Stimulated activated CD8-positive, alpha-beta memory T cell treated with anti-CD3 and anti-CD28 coated beads, Interleukin-7, amount 100 ng/mL, for 24 hours (primary cell): ENCODE results near the gene KCNK4.

ENCODE experiments used
- DNase-seq: peaks from one replicate; pipeline ENCODE4 v3.0.0-alpha.2; 2020; ENCODE audit warnings: low read depth

The KCNK4 gene

DNA sequence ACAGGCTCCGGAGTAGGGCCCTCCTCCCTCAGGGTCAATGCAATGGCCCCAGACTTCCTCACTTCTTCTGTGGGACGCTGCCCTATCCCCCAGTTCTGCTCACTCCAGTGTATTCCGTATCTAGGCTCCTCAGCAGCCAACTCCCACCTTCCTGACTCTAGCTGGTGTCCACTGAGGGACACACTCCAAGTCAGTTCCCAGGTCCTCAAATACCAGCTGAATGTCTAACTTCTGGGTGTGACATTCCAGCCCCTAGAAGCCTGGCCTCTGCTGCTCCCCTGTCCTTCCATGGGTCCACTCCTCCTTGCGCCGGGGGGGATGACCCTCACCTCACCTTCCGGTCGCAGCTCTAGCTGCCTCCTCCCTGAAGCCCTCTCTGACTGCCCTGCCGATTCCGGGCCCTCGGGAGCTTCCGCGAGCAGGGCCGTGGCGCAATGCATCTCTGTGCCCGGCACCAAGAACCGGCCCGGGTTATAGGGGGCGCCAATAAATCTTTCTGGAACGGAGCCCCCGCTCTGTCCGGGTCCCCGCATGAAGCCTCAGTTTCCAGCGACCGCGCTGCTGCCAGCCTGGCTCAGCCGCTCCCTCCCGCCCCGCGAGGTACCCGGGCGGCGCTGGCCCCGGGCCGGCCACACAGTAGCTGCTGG lies 22.1 kb upstream of the KCNK4 start:
- DNase-seq: peak; percentile 26

DNA sequence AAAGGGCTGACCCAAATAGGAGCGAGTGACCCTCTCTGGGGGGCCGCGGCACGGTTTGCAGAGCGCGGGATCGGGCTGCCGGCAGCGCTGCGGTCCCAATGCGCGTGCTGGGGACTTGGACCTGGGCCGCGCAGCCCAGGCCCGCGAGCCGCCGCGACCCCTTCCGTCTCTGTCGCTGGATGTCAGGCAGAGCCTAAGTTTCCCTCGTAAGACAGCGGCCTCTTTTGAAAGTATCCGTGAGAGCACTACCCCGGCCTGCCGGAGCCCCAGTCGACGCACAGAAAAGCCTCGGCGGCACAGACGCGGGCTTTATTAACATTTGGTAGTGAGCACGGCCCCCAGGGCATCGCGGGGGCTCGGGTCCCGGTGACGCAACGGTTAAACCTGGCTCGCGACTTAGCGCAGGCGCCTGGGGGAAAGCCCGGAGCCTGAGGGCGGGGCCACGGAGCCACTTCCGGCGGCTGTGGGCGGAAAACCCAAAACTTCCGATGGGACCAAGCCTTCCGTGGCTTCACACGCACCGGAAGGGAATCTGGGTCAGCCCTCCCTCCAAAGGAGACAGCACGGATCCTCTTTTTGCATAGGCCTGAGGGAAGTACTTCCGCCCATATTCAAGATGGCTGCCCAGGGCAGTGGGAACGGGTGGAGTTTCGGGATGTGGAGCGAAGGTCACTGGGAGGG lies 21.4 kb upstream of the KCNK4 start:
- DNase-seq: peak; percentile 97

- no peak for DNase-seq
Measured at GRCh38 chr11:64275031-64275800, 15.9 kb upstream of the KCNK4 start.

GRCh38 chr11:64275841-64276240 lies 15.3 kb upstream of the KCNK4 start:
- no peak for DNase-seq

DNA sequence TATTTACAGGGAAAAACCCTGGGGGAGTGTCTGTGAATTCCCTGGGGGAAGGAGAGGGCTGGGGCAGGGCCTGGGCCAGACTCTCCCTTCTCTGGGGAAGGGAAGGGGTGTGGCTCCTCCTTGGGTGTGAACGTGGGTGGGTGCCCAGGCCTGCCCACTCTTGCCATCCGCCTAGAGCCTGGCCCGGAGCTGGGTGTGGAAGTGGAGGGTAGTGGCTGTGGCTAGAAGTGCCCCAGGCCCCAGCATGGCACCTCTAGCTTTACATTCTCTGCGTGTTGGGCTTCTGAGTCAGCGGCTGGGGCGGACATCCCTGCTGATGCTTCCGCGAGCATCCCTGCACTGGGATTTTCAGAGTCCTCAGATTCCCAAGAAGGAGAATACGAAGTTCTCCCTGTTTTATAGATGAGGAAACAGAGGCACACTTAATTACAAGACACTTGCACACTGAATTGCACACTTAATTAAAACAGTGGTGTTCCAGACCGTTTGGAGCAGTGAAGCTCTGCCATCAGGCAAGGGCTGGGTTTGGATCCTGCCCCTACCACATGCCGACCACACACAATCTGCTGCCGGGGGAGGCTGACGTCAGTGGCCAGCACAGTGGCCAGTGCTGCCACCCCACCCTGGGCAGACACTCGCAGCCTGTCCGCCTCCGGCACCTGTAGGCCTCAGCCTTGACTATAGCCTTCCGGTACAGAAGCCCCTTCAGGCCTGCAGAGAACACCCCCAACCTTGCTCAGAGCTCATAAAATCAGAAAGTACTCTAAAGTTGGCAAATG lies 14.3 kb upstream of the KCNK4 start:
- no peak for DNase-seq

DNA sequence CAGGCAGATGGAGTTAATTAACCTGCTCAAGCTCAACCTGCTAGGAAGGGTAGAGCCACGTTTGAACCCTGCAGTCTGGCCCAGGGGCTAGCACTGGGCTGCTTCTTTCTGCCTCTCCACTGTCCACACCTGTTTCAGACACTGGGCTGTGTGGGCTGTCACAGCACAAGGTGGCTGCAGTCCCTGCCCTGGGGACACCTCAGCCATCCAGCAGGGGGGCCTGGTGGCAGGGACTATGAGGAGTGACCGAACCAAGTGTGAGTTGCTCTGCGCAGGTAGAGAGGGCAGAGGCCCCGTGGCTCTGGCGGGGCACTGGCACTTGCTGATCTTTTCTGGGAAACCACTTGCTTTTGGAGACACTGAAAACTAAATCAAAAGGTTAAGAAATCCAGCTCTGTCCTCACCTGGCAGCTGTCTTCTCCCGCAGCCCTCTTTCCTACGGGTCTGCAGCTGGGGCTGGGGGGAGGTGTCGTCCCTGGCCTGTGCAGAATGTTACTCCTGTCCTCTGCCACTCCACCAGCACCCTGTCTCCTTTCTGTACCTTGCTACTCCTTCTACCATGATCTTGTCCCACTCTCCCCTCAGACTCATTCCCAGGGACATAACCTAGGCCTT lies 12.4 kb upstream of the KCNK4 start:
- DNase-seq: no peak

DNA sequence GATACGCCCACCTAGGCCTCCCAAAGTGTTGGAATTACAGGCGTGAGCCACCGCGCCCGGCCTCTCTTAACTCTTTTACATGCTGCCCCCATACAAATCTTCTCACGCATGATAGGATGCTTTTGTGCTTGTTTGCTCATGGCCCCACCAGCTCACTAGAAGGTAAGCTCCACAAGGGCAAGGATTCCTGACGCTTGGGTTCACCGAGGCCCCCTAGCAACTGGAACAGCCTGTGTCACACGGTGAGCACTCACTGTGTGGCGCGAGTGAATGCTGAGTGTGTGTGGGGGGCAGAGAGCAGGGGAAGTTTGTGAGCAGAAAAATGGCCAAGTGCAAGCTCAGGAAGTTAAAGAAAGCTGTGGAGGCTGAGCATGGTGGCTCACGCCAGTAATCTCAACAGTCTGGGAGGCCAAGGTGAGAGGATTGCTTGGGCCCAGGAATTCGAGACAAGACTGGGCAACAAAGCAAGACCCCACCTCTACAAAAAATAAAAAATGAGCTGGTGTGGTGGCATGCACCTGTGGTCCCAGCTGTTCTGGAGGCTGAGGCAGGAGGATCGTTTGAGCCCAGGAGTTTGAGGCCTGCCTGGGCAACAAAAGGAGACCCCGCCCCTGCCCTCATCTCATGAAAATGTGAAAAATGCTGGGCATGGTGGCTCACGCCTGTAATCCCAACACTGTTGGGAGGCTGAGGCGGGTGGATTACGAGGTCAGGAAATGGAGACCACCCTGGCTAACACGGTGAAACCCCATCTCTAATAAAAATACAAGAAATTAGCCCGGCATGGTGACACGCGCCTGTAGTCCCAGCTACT lies 8.9 kb upstream of the KCNK4 start:
- no peak for DNase-seq

DNA sequence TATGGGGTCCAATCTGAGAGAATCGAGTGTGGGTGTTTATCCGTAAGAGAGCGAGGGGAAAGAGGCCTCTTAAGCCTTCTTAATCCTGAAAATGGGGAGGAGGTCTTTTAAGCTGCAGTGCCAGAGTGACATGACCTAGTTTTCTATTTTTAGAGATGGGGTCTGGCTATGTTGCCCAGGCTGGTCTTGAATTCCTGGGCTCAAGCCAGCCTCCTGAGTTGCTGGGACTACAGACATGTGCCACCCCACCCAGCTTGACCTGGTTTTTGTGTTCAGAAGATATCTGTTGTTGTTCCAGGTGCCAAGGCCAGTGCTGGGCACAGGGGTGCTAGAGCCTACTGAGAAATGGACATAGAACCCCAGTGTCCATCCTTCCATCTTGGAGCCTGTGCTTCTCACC lies 8.0 kb upstream of the KCNK4 start:
- DNase-seq: no peak

DNA sequence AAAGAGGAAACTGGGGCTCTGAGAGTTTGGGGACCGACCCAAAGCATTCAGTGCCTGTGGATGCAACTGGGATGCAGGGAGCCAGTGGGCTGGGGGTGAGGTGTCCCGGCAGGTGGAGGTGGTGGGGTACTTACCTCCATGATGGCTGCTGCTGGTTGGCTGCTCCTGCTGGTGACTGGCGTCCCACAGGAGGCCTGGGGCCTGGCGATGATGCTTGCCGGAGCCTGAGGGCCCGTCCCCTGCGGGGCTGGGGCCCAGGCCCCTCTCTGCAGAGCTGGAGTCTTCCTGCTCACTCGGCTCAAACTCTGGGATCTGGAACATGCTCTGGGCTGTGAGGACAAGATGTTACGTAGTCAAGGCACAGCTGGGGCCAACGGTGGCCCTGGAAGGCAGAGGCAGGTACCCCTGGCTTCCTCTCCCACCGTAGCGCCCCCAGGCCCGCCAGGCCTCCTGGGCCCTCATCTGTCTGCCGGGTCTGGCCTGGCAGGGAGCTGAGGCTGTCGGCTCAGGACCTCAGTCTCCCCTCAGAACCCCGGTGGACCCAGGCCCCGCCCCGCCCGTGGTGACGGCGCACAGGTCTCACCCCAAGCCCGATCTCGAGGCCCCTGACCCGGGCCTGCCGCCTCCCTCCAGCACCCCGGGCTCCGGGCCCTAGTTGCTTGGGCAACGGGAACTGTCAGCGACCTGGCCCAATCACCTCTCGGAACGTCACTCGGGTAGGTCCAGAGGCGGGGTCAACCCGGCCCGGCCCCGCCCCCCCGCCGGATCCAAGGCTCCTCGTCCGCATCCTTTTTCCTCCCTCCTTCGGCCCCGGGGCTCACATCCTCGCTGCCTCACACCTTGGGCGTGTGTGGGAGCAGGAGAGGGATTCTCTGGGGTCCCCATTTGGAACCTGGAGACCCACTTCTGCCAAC lies 6.8 kb upstream of the KCNK4 start, which contains the start of gene BAD:
Gene BAD, minus strand, starts transcription at position 618 of the 914 bp plus-strand sequence. Its CDS starts 297 bp downstream, at position 321.
- DNase-seq: peak; percentile 88

DNA sequence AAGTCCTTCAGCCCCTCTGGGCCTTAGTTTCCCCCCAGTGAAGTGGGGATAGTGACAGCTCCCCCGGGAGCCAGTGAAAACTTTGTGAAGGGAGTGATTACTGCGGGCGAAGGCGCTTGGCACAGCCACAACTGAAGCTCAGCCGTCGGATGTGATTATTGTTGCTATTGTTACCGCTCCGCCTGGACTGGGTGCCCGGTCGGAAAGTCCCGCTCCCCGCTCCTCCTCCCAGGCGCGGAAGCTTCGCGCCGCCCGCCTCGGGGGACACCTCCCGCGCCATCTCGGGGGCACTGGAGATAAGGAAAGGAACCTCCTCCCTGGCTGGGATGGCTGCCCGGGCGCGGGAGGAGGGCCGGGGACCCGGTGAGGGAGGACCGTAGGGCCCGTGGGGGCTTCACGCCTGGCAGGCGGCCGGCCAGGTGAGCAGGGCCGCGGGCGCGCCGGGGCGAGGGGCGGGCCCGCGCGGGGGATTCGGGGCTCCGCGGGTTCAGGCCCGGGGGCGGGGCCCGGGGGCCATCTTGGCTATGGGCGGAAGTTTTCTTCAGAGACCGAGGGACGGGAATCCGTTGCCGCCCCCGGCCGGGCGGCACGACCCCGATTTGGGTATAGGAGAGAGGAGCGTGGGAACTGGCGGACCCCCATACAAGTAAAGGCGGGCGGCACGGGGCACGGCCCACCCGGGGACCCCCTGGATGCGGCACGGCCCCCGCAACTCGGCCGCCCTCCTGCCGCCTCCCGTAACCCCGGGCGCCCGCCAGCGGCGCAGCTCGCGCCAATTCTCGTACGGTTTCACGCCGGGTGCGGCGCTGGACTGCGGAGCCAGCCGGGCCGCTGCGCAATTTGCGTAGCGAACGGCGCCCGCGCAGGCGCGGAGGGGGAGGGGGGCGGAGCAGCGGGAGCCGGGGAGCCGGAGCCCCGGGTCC lies 5.9 kb upstream of the KCNK4 start, which contains the start of gene GPR137:
Gene GPR137, plus strand, starts transcription at position 887 of the 923 bp plus-strand sequence. CDS start 677 bp downstream, outside the sequence.
- peak; percentile 87 for DNase-seq

DNA sequence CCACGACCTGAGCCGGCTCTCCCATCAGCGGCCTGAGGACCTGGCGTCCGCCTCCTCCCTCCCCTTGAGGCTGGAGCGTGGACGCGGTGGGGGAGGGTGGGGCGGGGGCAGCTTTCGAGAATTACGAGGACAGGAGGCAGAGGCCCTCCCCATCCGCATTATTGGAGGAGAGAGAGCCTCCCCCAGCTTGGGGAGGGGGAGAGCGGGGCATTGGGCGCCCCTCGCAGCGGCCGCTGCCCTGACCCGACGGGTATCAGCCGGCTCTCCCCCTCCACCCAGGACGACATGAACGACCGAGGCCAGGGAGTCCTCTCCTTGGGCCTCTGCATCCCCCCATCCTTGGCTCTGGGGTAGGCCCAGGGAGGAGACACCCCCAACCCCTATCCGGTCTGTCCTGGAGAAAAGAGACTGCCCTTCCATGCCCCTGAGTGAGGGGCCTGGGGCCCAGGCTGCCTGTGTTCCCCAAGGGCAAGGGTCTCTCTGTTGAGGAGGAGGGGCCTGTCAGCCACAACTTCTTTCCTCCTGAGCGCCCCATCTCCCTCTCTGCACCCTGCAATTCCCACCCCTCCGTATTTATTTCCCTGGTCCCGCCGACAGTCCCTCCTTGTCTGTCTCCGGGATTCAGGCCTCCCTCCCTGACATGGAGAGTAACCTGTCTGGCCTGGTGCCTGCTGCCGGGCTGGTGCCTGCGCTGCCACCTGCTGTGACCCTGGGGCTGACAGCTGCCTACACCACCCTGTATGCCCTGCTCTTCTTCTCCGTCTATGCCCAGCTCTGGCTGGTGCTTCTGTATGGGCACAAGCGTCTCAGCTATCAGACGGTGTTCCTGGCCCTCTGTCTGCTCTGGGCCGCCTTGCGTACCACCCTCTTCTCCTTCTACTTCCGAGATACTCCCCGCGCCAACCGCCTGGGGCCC lies 5.0 kb upstream of the KCNK4 start:
- no peak for DNase-seq

- DNase-seq: no peak
Measured at GRCh38 chr11:64286801-64287159, 4.3 kb upstream of the KCNK4 start.

- DNase-seq: no peak
Measured at GRCh38 chr11:64287676-64288352, 3.3 kb upstream of the KCNK4 start.

GRCh38 chr11:64288353-64288750 lies 2.8 kb upstream of the KCNK4 start:
- no peak for DNase-seq

DNA sequence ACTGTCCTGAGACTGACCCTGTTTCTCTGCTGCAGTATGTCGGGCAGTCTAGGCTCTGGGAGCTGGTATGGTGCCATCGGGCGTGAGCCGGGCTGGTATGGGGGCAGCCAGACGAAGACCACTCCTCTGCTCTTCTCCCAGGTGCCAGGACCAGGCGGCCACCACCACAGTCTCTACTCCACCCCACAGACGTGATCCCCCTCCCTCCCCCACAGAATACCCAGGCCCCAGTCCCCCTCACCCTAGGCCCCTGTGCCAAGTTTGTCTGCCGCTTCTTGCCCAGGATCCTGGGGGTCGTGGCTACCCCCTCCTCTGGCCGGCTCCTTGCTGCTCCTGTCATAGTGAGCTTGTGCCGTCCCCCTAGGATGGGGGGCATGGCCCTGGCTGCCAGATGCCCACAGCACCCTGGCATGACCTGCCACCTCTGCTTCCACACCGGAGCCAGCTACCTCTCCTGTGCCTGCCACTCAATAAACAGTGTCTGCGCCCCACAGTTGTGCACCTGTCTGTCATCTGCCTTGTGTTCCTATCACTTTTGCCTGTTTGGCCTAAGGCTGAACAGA lies 2.0 kb upstream of the KCNK4 start:
- no peak for DNase-seq
